ENCODE data around the gene BMS1.

DNA sequence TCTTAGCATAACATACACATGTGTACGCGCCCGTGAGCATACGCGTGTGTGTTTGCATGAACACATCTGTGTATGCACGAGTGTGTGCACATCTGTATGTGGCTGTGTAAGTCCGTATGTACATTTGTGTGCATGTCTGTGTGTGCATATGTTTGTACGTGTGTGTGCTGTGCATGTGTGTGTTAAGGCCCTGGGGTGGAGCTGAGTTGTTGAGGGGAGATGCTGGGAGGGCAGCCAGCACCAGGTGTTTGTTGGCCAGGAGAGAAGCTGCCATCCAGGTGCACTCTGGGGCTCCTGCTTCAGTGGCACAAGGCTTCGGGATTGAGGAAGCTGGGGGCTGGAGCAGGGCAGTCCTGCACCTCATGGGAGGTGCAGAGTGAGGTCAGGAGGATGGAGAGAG is 85.0 kb downstream of the BMS1 start:
- TF ChIP-seq, protein P1, sequence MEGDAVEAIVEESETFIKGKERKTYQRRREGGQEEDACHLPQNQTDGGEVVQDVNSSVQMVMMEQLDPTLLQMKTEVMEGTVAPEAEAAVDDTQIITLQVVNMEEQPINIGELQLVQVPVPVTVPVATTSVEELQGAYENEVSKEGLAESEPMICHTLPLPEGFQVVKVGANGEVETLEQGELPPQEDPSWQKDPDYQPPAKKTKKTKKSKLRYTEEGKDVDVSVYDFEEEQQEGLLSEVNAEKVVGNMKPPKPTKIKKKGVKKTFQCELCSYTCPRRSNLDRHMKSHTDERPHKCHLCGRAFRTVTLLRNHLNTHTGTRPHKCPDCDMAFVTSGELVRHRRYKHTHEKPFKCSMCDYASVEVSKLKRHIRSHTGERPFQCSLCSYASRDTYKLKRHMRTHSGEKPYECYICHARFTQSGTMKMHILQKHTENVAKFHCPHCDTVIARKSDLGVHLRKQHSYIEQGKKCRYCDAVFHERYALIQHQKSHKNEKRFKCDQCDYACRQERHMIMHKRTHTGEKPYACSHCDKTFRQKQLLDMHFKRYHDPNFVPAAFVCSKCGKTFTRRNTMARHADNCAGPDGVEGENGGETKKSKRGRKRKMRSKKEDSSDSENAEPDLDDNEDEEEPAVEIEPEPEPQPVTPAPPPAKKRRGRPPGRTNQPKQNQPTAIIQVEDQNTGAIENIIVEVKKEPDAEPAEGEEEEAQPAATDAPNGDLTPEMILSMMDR (IDR thresholded peaks at IDR 0.05 in 2 of 3, conservative IDR thresholded peaks at IDR 0.05 in 1 of 3; ENCODE audit: borderline replicate concordance in 1 of 3, insufficient read depth in 1 of 3, low read depth in 2 of 3, low read length in 2 of 3): no peak
- TF ChIP-seq EZH2 (IDR thresholded peaks at IDR 0.05): no peak
- TF ChIP-seq, protein P2, sequence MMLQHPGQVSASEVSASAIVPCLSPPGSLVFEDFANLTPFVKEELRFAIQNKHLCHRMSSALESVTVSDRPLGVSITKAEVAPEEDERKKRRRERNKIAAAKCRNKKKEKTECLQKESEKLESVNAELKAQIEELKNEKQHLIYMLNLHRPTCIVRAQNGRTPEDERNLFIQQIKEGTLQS (IDR thresholded peaks at IDR 0.05): no peak
- TF ChIP-seq POLR2AphosphoS5 (IDR thresholded peaks at IDR 0.05; ENCODE audit: low read depth, low read length): no peak
- TF ChIP-seq, protein P3, sequence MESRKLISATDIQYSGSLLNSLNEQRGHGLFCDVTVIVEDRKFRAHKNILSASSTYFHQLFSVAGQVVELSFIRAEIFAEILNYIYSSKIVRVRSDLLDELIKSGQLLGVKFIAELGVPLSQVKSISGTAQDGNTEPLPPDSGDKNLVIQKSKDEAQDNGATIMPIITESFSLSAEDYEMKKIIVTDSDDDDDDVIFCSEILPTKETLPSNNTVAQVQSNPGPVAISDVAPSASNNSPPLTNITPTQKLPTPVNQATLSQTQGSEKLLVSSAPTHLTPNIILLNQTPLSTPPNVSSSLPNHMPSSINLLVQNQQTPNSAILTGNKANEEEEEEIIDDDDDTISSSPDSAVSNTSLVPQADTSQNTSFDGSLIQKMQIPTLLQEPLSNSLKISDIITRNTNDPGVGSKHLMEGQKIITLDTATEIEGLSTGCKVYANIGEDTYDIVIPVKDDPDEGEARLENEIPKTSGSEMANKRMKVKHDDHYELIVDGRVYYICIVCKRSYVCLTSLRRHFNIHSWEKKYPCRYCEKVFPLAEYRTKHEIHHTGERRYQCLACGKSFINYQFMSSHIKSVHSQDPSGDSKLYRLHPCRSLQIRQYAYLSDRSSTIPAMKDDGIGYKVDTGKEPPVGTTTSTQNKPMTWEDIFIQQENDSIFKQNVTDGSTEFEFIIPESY (IDR thresholded peaks at IDR 0.05; ENCODE audit: extremely low read depth, insufficient replicate concordance, low read length): no peak
- TF ChIP-seq POLR2A (IDR thresholded peaks at IDR 0.05; ENCODE audit: borderline replicate concordance, extremely low read depth, insufficient read depth, insufficient read length): no peak
